Omental fat pad (tissue), 4 donors: ENCODE results near the gene SCGB3A1. TPM values are rescaled to one million over a fixed set of nuclear protein-coding genes. Genes with fewer than 3 reads are reported as not detected.

Source experiments
- ATAC-seq: fragments of 150-250 bp; one replicate; pipeline ENCODE4 v1.9.1; 2016; ENCODE audit warnings: mild to moderate bottlenecking, moderate library complexity; ENCODE audit not compliant: low FRiP score
- DNase-seq: peaks from one replicate; pipeline ENCODE4 v3.0.0-alpha.2; 2019; ENCODE audit warnings: low spot score
- CTCF ChIP-seq, 3 donors: fragments of 450-650 bp; IDR thresholded peaks; one replicate each; pipeline ENCODE4 v1.5.1; 2016 to 2017; ENCODE audit warnings: antibody characterized with exemption in 3 of 3, mild to moderate bottlenecking in 3 of 3, moderate library complexity in 2 of 3
- total RNA-seq, 4 donors: library from RNA; depleted of rRNA; stranded (reverse); fragments of >200 nt; gene quantifications; one replicate each; pipeline ENCODE4 v1.1.0, GENCODE V29; 2016

Gene SCGB3A1
- total RNA-seq, 4 donors from 2014 or later, result not detected

GRCh38 chr5:180599590-180599914, 8.3 kb upstream of the SCGB3A1 start:
- DNase-seq, result no peak
- ATAC-seq, result no peak
- no peak for TF ChIP-seq CTCF (IDR thresholded peaks at IDR 0.05)

GRCh38 chr5:180598797-180599589, 7.7 kb upstream of the SCGB3A1 start:
- no peak for DNase-seq
- TF ChIP-seq CTCF (IDR thresholded peaks at IDR 0.05), result no peak
- no peak for ATAC-seq

DNA sequence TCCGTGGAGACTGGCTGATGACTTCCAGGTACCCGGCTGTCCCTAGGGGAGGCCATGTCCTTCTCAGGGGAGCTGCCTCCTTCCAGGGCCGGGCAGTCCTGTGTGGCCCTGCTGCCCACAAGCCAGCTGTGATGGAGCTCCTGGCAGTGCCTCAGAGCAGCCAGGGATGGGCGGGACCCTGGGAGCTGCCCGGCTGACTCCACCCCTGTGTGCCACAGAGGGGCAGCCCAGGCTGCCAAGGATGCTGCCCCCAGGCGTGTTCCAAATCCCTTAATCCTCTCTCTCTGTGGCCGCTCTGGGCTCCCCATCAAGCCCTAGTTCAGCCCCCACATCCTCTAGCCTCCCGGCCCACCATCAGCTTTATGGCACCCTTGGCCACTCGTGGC, 7.0 kb upstream of the SCGB3A1 start:
- DNase-seq (no peak), ATAC-seq (no peak)
- TF ChIP-seq CTCF (IDR thresholded peaks at IDR 0.05), result no peak

GRCh38 chr5:180596668-180597231, 5.5 kb upstream of the SCGB3A1 start:
- ATAC-seq, result no peak
- no peak for TF ChIP-seq CTCF (IDR thresholded peaks at IDR 0.05)
- DNase-seq, result no peak

- DNase-seq (no peak), ATAC-seq (no peak)
- no peak for TF ChIP-seq CTCF (IDR thresholded peaks at IDR 0.05)
Measured at GRCh38 chr5:180596115-180596667, 4.9 kb upstream of the SCGB3A1 start.

GRCh38 chr5:180595381-180596114, 4.2 kb upstream of the SCGB3A1 start:
- DNase-seq (no peak), ATAC-seq (no peak)
- TF ChIP-seq CTCF (IDR thresholded peaks at IDR 0.05), result no peak
